T1000 (cell line): Measurements from ENCODE around the gene VDAC2.
"Not testable (repeated sequence)": the region's sequence is repeated elsewhere in the genome, so short reads cannot be mapped to it uniquely, and the experiment has no call there.

Experiments
- DNase-seq: peaks from one replicate; lab custom pipeline; 2025; ENCODE audit warnings: mixed read lengths; lab: John Stamatoyannopoulos, UW

VDAC2 gene

DNA sequence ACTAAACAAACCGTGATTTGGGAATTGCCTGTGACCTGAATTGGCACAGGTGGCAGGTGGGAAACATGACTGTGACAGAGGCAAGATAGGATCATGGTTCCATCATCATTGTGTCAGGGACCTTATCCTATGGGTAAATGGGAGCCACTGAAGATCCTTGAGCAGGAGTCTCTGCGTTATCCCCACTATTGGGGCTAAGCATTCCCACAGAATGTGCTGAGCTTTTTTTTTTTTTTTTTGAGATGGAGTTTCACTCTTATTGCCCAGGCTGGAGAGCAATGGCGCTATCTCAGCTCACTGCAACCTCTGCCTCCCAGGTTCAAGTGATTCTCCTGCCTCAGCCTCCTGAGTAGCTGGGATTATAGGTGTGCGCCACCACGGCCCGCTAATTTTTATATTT is 10.6 kb upstream of the VDAC2 start:
- not testable (repeated sequence) for DNase-seq

GRCh38 chr10:75201793-75202307 is 8.7 kb upstream of the VDAC2 start:
- no peak for DNase-seq

- no peak for DNase-seq
These were observed 8.1 kb upstream of the VDAC2 start for GRCh38 chr10:75202321-75203045.

GRCh38 chr10:75203046-75203620 is 7.5 kb upstream of the VDAC2 start:
- not testable (repeated sequence) for DNase-seq

DNA sequence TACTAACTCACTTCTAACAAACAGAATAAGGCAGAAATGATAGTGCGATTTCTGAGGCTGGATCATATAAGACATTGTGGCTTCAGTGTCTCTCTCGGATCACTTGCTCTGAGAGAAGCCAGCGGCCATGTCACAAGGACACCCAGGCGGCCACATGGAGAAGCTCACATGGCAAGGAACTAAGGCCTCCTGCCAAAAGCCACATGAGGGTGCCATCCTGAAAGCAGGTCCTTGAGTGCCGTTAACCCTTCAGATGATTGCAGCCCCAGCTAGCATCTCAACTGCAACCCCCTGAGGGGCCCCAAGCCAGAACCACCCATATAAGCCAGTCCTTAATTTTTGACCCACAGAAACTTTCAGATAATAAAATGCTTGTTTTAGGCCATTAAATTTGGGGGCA is 6.9 kb upstream of the VDAC2 start:
- no peak for DNase-seq

DNA sequence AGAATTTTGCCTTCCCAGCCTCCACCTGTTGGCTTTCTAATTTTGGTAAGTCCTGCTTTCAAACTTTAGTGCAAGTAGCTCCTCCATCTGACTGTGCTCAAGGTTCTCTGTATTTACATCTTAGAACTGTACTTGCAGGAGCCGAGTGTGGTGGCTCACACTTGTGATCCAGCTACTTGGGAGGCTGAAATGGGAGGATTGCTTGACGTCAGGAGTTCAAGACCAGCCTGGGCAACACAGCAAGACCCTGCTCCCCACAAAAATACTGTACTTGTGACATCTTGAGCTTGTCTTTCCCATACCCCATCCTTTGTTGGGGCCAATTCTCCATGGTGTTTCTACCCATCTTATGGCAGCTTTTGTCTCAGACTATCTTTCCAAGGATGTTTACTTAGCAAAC is 4.7 kb upstream of the VDAC2 start:
- DNase-seq = no peak

- not testable (repeated sequence) for DNase-seq
These were observed 4.0 kb upstream of the VDAC2 start for GRCh38 chr10:75206638-75207037.

DNA sequence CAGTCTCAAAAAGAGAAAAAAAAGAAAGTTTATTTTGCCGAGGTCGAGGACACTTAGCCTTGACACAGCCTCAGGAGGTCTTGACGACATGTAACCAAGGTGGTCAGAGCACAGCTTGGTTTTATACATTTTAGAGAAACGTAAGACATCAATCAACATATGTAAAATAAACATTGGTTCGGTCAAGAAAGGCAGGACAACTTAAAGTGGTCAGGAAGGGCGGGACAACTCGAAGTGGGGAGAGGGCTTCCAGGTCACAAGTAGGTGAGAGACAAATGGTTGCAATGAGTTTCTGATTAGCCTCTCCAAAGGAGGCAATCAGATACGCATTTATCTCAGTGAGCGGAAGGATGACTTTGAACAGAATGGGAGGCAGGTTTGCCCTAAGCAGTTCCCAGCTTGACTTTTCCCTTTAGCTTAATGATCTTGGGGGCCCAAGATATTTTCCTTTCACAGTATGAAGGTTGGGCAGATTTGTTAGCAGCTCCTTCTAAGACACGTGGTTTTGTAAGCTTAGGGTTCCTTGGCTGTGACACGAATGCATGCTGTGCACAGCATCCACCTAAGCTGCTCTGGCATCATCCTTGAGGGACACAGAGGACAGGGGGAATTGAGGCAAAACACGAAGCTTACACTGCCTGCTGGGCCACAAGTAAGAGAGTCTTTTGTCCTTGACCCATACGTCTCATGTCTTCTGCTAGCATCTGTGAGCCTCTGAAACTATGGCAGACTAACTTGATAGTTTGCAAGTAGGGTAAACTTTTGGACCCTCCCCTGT is 3.3 kb upstream of the VDAC2 start:
- no peak for DNase-seq

DNA sequence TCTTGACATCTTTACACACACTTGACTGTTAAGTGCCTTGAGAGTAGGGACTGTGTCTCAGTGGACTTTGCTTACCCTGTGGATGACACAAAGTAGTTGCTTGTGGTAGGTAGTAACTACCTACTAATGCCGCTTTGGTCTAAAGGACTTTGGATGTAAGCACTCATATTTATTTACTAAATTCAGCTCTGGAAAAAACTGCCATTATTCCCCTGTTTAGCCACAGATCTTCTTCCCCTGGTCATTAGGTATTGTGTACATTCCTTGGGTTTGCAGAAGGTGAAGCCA is 2.8 kb upstream of the VDAC2 start:
- no peak for DNase-seq

GRCh38 chr10:75208181-75208580 is 2.4 kb upstream of the VDAC2 start:
- no peak for DNase-seq

DNA sequence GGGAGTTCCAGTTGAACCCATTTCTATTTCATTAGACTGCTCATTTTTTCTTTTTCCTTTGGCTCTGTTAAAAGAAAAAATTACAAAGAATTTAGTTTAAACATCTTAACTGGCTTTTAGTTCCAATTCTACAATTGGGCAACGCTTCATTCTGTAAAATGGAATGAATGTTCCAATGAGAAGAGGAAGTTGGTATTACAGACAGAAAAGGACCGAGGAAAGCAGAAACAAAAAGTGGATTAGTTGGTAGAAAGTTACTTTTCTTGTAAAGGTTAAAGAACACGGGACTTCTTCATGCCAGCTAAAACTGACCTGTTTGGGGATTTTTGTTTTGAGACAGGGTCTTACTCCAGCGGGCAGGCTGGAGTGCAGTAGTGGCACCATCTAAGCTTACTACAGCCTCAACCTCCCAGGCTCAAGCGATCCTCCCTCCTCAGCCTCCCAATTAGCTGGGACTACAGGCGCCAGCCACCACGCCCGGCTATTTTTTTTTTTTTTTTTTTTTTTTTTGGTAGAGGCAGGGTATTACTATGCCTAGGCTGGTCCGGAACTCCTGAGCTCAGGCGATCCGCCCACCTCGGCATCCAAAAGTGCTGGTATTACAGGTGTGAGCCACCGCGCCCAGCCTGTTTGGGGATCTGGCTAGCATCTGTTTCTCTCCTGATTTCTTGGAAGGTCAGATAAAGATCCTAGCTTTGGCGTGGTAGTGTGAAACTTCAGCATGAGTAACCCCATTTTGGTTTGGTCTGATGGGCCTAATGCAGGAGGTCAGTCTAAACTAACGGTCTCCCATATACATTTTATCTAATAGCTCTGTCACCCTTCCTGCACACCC is 1.3 kb upstream of the VDAC2 start:
- DNase-seq = no peak

- DNase-seq = peak; percentile 58
These were observed 695 bp upstream of the VDAC2 start for GRCh38 chr10:75209921-75210281.

DNA sequence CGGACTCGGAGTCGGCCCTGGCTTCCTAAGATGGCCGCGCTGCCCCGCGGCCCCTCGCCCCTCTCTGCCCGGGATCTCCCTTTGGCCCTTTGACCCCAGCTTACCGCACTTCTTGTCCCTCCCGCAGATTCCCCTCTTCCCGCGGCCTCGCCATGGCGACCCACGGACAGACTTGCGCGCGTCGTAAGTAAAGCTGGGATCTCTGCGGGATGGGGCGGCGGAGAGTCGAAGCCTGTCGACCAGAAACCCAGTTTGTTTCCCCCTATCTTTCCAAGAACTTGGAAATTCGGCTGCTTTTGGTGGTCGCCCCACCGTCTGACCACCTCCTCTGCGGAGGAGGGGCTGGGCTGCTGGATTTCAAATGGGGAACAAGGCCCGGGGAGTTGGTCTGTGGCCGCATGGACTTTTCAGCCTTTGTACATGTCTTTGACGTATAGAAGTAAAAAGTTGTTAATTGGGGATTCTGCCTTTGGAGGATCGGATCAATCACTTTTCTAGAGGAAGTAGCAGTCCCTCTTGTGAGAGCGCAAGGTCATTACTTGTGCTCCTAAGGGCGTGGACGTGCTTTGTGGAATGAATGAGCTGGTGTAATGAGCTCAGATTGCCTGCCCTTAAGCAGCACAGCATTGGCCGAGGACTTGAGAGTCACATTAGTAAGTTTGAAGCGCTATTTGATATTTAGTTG is 553 bp downstream of the VDAC2 start:
- no peak for DNase-seq

DNA sequence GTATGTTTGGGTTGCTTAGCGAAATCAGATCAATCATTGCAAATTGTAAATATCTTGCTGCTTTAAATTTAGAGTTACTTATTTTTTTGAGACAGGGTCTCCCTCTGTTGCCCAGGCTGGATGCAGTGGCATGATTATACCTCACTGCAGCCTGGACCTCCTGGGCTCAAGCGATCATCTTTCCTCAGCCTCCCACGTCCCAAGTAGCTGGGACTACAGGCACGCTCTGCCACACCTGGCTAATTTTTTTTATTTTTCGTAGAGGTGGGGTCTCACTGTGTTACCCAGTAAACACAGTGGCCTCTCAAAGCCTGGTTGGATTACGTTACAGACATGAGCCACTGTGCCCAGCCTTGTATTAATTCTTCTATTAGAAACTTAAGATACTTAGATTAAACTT is 1.7 kb downstream of the VDAC2 start:
- DNase-seq = no peak

GRCh38 chr10:75220274-75220673 is 9.7 kb downstream of the VDAC2 start:
- DNase-seq = no peak

GRCh38 chr10:75221492-75221891 is 10.9 kb downstream of the VDAC2 start:
- not testable (repeated sequence) for DNase-seq

GRCh38 chr10:75223507-75223906 is 12.9 kb downstream of the VDAC2 start:
- DNase-seq = no peak

DNA sequence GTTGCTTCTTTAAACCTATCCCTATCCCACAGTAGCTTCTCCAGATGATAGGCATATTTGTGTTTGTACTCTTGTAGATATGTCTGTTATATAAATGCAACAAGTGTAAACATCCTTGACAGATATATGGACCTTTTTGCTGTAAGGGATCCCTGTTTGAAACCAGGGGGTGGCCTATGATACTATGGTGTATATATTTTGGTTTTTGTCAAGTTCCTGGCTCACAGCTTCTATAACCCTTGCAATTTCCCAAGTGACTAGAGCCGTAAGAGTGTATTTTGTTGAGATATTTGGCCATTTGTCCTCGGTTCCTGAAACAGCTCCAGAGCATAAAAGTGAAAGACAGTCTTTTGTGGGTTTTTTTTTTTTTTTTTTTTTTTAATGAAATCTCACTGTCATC is 15.5 kb downstream of the VDAC2 start:
- no peak for DNase-seq

DNA sequence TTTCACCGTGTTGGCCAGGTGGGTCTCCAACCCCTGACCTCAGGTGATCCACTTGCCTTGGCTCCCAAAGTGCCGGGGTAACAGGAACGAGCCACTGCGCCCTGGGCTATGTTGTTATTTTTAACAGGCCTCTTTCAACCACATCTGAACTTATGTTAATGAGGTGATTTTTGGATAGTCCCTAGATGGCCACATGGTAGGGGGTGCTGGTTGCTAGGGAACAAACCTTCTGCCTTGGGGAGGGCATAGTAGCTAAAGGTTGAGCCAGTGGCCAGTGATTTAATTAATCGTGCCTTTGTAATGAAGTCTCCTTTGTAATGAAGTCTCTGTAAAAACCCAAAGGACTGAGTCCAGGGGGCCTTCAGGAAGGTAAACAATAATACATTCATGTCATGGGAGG is 16.1 kb downstream of the VDAC2 start:
- no peak for DNase-seq

DNA sequence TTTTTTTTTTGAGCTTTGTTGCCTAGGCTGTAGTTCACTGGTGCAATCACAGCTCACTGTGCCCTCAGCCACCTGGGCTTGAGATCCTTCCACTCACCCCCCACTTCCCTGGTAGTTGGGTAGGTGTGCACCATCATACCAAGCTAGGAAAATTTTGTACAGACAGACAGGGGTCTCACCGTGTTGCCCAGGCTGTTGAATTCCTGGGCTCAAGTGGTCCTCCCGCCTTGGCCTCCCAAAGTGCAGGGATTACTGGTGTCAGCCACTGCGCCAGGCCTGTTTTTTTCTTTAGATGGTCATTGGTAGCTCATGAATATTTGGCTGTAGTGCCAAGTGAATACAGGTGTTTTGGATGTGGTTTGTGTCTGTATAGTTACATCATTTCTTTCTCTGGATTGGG is 17.7 kb downstream of the VDAC2 start:
- DNase-seq = no peak

DNA sequence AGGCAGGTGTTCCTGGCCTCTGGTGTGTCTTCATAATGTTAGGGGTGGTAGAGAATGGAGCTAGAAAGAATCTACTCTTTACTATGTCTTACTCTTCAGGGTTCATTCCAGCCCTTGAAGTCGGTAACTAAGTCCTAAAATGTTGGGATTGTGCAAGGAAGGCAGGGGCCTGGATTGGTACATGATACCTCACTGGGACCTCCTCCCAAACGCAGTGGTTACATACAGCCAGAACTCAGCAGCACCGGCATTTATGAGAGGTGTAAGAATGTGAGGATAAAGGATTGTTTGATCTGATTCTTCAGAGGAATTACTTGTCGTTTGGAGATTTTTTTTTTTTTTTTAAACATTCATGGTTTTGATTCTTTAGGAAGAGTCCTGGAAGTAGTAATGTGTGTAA is 18.2 kb downstream of the VDAC2 start:
- no peak for DNase-seq

- DNase-seq = no peak
These were observed 19.4 kb downstream of the VDAC2 start for GRCh38 chr10:75229971-75230370.
